Panc1 (cell line): ENCODE measurements around the gene SLC12A7. TPM values are rescaled to one million over a fixed set of nuclear protein-coding genes. Genes with fewer than 3 reads are reported as not detected.

ENCODE experiments used
- ATAC-seq: fragments of 200-7000 bp; cut with Tn5 transposase; 2 replicates; pipeline ENCODE4 v1.9.1; 2020; ENCODE audit warnings: mild to moderate bottlenecking, moderate library complexity
- BruUV-seq: library from RNA; stranded (reverse); fragments of 400-500 nt; replicated peaks from 2 replicates; lab custom pipeline; 2021; lab: Mats Ljungman, UMichigan
- CTCF ChIA-PET: fragments of 300-600 bp; sonication (Branson Sonifier 250); formaldehyde crosslinking; loops from one replicate; lab custom pipeline; 2022; ENCODE audit warnings: antibody characterized with exemption; lab: Charles Lee
- POLR2A ChIA-PET: fragments of 300-600 bp; sonication (Branson Sonifier 250); formaldehyde crosslinking; loops from one replicate; lab custom pipeline; 2022; ENCODE audit warnings: antibody characterized with exemption; lab: Charles Lee
- DNase-seq: peaks from one replicate; pipeline ENCODE4 v3.0.0-alpha.2; 2010; ENCODE audit warnings: low read depth, low spot score
- H3K27ac ChIP-seq: 2 replicates; pipeline ENCODE4 v1.5.1; 2011; ENCODE audit warnings: mild to moderate bottlenecking, low read length, inconsistent platforms
- H3K27me3 ChIP-seq: fragments of 200-500 bp; sonication (Bioruptor generic); 2 replicates; pipeline ENCODE4 v1.6.0; 2014; ENCODE audit warnings: low read length, inconsistent platforms; ENCODE audit not compliant: control insufficient read depth, insufficient read depth
- H3K36me3 ChIP-seq: fragments of 200-500 bp; sonication (Bioruptor generic); 2 replicates; pipeline ENCODE4 v1.5.1; 2014; ENCODE audit warnings: inconsistent platforms, mild to moderate bottlenecking, low read length, moderate library complexity; ENCODE audit not compliant: control insufficient read depth, insufficient read depth
- H3K4me1 ChIP-seq: 2 replicates; pipeline ENCODE4 v1.5.1; 2011; ENCODE audit warnings: inconsistent platforms, mild to moderate bottlenecking, low read length, moderate library complexity; ENCODE audit not compliant: control insufficient read depth, insufficient read depth
- H3K4me3 ChIP-seq, 2 experiments: 2 replicates each; pipeline ENCODE4 v1.5.1; 2011 to 2012; ENCODE audit warnings: low read depth in 2 of 2, low read length in 2 of 2, mild to moderate bottlenecking in 2 of 2, inconsistent platforms in 1 of 2, moderate library complexity in 1 of 2
- H3K9me3 ChIP-seq: fragments of 200-500 bp; sonication (Bioruptor generic); 2 replicates; pipeline ENCODE4 v1.5.1; 2014; ENCODE audit warnings: low read depth, mild to moderate bottlenecking, inconsistent platforms, low read length, moderate library complexity; ENCODE audit not compliant: control insufficient read depth, insufficient read depth
- POLR2AphosphoS5 ChIP-seq: IDR thresholded peaks from 2 replicates; pipeline ENCODE4 v1.6.1; 2012; ENCODE audit warnings: mild to moderate bottlenecking, low read depth, low read length, moderate library complexity
- SIN3A ChIP-seq: IDR thresholded peaks from 2 replicates; pipeline ENCODE4 v1.6.1; 2012; ENCODE audit warnings: low read depth, mild to moderate bottlenecking, low read length, moderate library complexity, borderline replicate concordance; ENCODE audit not compliant: insufficient read depth
- TCF7L2 ChIP-seq: IDR thresholded peaks from 2 replicates; pipeline ENCODE4 v1.6.1; 2011; ENCODE audit warnings: mild to moderate bottlenecking, low read depth, low read length, inconsistent platforms
- in situ Hi-C: cut with HindIII; loops from 2 replicates; pipeline ENCODE4 v1.10.0; 2016; ENCODE audit warnings: low sequenced_read_pairs, low pct_unique_long_range_greater_than_20kb
- intact Hi-C: fragments of 100-400 bp; cut with micrococcal nuclease; formaldehyde crosslinking; loops from one replicate; pipeline ENCODE4 v1.10.0; 2022; ENCODE audit not compliant: unreplicated experiment
- total RNA-seq: library from RNA; stranded (reverse); gene quantifications from one replicate; pipeline ENCODE4 v1.2.1, GENCODE V29; 2021; ENCODE audit not compliant: unreplicated experiment
- TF ChIP-seq, protein P1 (sequence below): fragments of 450-650 bp; IDR thresholded peaks from 2 replicates; pipeline ENCODE4 v1.5.1; 2017; ENCODE audit warnings: mild to moderate bottlenecking
- TF ChIP-seq, protein P2 (sequence below), 2 experiments: IDR thresholded peaks; 2 replicates each; pipeline ENCODE4 v1.6.1; 2011 to 2012; ENCODE audit warnings: low read depth in 2 of 2, control low read depth in 1 of 2, low read length in 1 of 2, mild to moderate bottlenecking in 1 of 2, moderate library complexity in 1 of 2; ENCODE audit not compliant: insufficient read depth in 1 of 2

SLC12A7 gene
- total RNA-seq, 1 experiment from 2014 or later = 297 TPM

DNA sequence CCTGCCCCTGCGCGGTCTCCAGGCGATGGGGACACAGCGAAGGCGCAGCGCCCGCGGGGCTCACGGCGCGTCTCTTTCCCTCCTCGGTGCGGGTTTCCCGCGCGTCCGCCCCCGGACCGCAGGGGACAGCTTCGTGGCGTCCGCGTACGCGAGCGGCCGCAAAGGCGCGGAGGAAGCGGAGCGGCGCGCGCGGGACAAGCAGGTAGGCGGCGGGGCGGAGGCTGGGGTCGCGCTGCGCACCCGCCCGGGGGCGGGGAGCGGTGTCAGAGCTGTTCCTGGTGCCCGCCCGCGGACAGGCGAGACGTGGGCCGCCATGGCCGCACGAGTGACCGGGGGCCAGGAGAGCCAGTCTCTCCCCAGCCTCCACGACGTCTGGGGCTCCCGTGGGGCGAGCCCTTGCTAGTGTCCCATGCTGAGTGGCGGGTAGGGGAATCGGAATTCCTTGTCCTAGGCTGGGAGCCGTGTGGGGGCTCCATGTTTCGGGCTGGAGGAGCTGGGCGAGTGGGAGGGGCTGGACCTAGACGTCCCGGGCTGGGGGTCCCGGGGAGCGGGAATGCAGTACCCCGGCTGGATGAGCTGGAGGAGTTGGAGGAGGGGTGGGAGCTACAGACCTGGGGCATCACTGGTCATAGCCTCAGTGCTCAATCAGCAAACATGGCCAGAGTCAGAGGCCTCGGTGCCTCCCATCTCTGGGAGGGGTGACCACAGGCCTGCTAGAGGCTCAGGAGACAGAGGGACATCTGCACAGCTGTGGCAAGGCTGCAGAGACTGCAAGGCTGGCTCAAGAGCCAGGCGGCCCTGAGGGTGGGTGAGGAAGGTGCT is 102.3 kb downstream of the SLC12A7 start:
- Histone ChIP-seq H3K9me3 (no peaks in the 10 kb centered on the region), H3K27me3 (no peaks in the 10 kb centered on the region), H3K4me3 (peak overlapping the region; percentile 48 to 52), H3K27ac (peak overlapping the region; percentile 29; the same call in 1 of the 2 replicates), H3K4me1 (peaks cover 22% of the 10 kb centered on the region), H3K36me3 (no peaks in the 10 kb centered on the region)
- intact Hi-C loops (loop anchor here (5.0 kb wide), 1 partner anchor 87 kb away; no protein-coding TSS in a partner anchor), in situ Hi-C loops (no loop called here)
- DNase-seq = no peak
- CTCF ChIA-PET = interaction anchor here (0.6 to 1.7 kb wide), 5 partner anchors 75 to 371 kb away, joined by 3 to 10 read pairs (median 5); no protein-coding TSS in a partner anchor
- BruUV-seq = no TSS peak
- peak; percentile 26 for ATAC-seq
- TF ChIP-seq POLR2AphosphoS5 (no peak), TCF7L2 (no peak), SIN3A (no peak)
- TF ChIP-seq, protein P1, sequence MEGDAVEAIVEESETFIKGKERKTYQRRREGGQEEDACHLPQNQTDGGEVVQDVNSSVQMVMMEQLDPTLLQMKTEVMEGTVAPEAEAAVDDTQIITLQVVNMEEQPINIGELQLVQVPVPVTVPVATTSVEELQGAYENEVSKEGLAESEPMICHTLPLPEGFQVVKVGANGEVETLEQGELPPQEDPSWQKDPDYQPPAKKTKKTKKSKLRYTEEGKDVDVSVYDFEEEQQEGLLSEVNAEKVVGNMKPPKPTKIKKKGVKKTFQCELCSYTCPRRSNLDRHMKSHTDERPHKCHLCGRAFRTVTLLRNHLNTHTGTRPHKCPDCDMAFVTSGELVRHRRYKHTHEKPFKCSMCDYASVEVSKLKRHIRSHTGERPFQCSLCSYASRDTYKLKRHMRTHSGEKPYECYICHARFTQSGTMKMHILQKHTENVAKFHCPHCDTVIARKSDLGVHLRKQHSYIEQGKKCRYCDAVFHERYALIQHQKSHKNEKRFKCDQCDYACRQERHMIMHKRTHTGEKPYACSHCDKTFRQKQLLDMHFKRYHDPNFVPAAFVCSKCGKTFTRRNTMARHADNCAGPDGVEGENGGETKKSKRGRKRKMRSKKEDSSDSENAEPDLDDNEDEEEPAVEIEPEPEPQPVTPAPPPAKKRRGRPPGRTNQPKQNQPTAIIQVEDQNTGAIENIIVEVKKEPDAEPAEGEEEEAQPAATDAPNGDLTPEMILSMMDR = no peak
- TF ChIP-seq, protein P2, sequence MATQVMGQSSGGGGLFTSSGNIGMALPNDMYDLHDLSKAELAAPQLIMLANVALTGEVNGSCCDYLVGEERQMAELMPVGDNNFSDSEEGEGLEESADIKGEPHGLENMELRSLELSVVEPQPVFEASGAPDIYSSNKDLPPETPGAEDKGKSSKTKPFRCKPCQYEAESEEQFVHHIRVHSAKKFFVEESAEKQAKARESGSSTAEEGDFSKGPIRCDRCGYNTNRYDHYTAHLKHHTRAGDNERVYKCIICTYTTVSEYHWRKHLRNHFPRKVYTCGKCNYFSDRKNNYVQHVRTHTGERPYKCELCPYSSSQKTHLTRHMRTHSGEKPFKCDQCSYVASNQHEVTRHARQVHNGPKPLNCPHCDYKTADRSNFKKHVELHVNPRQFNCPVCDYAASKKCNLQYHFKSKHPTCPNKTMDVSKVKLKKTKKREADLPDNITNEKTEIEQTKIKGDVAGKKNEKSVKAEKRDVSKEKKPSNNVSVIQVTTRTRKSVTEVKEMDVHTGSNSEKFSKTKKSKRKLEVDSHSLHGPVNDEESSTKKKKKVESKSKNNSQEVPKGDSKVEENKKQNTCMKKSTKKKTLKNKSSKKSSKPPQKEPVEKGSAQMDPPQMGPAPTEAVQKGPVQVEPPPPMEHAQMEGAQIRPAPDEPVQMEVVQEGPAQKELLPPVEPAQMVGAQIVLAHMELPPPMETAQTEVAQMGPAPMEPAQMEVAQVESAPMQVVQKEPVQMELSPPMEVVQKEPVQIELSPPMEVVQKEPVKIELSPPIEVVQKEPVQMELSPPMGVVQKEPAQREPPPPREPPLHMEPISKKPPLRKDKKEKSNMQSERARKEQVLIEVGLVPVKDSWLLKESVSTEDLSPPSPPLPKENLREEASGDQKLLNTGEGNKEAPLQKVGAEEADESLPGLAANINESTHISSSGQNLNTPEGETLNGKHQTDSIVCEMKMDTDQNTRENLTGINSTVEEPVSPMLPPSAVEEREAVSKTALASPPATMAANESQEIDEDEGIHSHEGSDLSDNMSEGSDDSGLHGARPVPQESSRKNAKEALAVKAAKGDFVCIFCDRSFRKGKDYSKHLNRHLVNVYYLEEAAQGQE (IDR thresholded peaks at IDR 0.05; ENCODE audit: insufficient read depth in 1 of 2, low read depth in 2 of 2, low read length in 1 of 2) = no peak
- POLR2A ChIA-PET = interaction anchor here (0.5 kb wide), 1 partner anchor 16 kb away, joined by 3 read pairs; no protein-coding TSS in a partner anchor

DNA sequence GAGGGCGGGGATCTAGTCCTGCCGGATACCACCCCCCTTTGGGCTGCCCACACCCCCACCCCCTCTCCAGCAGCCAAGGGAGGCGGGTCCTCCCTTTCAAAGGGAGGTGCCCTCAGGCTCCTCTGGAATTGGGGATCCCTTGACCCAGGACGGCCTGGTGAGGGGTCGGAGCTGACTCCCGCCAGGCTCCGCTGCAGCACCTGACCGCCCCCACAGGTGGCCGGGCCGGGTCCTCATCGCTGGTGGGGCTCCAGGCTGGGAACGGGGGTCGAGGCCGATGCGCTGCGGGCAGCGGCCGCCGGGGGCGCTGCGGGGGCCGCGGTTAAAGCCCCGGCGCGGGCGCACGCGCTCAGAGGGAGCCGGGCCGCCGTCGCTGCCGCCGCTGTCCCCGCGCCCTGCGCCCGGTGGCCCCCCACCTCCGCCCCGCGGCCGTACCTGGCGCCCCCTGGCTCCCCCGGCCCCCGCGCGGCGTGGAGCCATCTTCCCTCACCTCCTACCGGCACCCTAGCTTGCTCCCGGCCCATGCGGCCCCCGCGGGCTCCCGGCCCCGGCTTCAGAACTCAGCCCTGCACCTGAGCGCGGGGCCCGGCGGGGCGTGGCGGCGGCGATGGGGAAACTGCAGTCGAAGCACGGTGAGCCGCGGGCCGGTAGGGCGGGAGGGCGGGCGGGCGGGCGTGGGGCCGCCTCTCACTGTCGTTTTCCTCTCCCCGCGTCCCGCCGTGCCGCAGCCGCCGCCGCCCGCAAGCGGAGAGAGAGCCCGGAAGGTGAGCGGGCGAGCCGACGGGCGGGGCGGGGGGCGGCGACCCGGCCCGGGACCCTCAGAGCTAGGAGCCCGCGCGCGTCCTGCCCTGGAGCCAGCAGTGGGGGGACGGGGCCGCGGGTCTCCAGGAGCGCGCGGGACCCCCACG is 103.2 kb downstream of the SLC12A7 start, which contains the start of gene NKD2:
Gene NKD2 (plus strand): TSS at position 352 of the 908 bp plus-strand sequence. CDS start 256 bp downstream, at position 608.
- Histone ChIP-seq H3K36me3 (no peaks in the 10 kb centered on the region), H3K27ac (peak within 1 kb of the TSS; percentile 48; the same call in 1 of the 2 replicates), H3K4me3 (peak within 1 kb of the TSS; percentile 48 to 52), H3K27me3 (no peaks in the 10 kb centered on the region), H3K9me3 (no peaks in the 10 kb centered on the region), H3K4me1 (peaks cover 22% of the 10 kb centered on the region)
- ChIA-PET CTCF (interaction anchor here (1.4 kb wide), 1 partner anchor 60 kb away, joined by 3 read pairs; no protein-coding TSS in a partner anchor), POLR2A (interaction anchor here (0.5 kb wide), 1 partner anchor 15 kb away, joined by 3 read pairs; no protein-coding TSS in a partner anchor)
- DNase-seq (no peak), ATAC-seq (peak; percentile 58)
- TF ChIP-seq, protein P1 = peak; percentile 98
- peak; percentile 71; the same call in 1 of the 2 replicates for TF ChIP-seq SIN3A
- TF ChIP-seq, protein P2 (IDR thresholded peaks at IDR 0.05; ENCODE audit: insufficient read depth in 1 of 2, low read depth in 2 of 2, low read length in 1 of 2) = no peak
- no peak for TF ChIP-seq POLR2AphosphoS5
- no peak for TF ChIP-seq TCF7L2
- intact Hi-C loops (no loop called here), in situ Hi-C loops (no loop called here)
- no TSS peak for BruUV-seq
